CMK (cell line): ENCODE results near the gene TBL1XR1.
"Not testable (repeated sequence)": the region's sequence is repeated elsewhere in the genome, so short reads cannot be mapped to it uniquely, and the experiment has no call there.

Source experiments
- DNase-seq: peaks from one replicate; pipeline ENCODE4 v3.0.0-alpha.2; 2010; ENCODE audit warnings: low read depth

Gene TBL1XR1

DNA sequence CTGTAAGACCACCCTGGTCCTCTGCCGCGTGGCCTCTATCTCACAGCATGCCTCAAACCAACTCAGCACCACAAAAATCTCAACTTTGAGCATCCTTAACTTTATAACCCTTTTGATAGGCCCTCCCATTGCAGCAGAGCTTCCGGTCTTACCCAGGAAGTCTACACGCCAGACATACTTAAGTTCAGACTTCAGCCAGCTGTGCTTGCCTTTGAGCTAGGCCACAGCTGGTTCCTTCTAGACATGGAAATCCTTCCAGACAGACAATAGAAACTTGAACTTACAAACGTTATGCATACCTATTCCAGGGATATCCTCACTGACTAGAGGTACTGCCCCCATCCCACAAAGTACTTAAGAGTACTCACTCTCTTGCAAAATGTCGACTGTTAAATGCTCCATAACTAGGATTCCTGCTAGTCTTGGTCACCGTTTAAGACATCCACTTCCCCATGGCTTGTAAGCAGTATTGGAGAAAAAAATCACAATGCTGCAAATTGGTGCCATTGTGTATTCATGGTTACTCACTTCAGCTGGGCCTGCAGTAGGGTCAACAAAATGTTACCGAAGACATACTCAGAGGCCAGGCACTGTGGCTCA, 183.5 kb downstream of the TBL1XR1 start:
- DNase-seq, result no peak

- no peak for DNase-seq
Observed at GRCh38 chr3:177005718-177006405, 191.4 kb downstream of the TBL1XR1 start.

- not testable (repeated sequence) for DNase-seq
Observed at GRCh38 chr3:177000159-177000558, 197.1 kb downstream of the TBL1XR1 start.

DNA sequence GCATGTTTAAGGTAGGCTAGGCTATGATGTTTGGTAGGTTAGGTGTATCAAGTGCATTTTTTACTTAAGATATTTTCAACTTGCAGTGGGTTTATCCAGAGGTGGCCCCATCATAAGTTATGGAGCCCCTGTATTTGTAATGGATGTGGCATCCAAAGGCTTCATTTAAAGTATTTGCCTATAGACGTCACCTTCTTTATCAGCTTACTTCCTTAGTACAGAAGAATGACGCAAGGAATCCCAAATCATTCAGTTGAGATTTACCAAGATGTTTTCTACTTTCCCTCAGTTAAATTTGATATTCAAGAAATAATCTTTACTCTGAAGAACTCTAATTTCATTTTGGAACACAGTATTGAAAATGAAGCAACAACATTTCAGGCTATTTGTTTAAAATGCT, 201.3 kb downstream of the TBL1XR1 start:
- no peak for DNase-seq

GRCh38 chr3:176994891-176995781, 202.1 kb downstream of the TBL1XR1 start:
- no peak for DNase-seq

DNA sequence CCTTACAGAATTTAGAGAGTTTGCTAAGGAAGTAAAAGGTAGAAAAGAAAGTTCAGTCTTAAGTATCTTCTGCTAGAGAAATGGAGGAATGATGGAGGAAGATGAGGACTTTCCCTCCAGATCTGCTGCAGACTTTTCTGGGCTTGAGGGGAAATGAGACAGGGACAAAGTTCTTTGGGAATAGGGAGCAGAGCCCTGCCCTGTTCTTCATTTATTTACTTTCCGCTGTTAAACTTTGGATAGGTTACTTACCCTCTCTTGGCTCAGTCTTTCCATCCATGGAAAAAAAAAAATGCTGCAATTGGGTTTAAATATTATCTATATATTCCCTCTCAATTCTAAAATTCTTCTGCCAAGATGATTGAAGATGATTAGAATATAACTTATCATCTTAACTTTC, 202.9 kb downstream of the TBL1XR1 start:
- DNase-seq, result no peak

DNA sequence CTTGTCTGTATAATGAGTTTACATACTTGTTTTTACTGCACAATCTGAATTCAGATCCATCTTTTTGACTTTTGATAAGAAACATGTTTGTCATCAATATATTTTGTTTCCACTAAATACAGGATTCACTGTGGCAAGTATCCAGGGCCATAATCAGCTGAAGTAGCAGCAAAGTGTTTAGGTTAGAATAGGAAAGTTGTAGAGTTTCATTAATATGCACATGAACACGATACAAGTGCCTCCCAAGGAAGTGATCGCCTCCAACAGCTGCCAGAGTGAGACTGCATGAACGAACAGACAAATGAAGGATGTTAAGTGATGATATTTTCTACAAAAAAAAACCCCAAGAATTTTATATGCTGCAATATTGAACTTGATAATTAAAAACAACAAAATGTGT, 204.3 kb downstream of the TBL1XR1 start:
- no peak for DNase-seq

GRCh38 chr3:176992565-176992964, 204.7 kb downstream of the TBL1XR1 start:
- DNase-seq, result no peak

DNA sequence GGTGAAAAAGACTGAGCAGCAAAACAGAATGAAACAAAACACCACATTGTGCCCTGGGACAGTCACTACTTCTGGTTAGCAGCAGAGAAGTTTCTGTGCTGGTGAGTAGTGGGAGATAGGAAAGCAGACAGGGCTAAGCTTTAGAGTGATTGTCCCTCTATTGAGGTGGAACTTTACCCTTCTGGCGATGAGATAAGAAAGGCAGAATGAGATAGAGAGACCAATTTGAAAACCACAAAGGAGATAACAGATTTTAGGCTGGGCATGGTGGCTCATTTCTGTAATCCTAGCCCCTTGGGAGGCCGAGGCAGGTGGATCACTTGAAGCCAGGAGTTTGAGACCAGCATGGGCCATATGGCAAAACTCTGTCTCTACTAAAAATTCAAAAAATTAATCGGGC, 208.5 kb downstream of the TBL1XR1 start:
- peak; percentile 17 for DNase-seq

GRCh38 chr3:176987901-176988650, 209.2 kb downstream of the TBL1XR1 start:
- no peak for DNase-seq

- no peak for DNase-seq
Observed at GRCh38 chr3:176978441-176978840, 218.8 kb downstream of the TBL1XR1 start.

GRCh38 chr3:176977331-176977730, 220.0 kb downstream of the TBL1XR1 start:
- no peak for DNase-seq

- no peak for DNase-seq
Observed at GRCh38 chr3:176976586-176976985, 220.7 kb downstream of the TBL1XR1 start.

- DNase-seq, result no peak
Observed at GRCh38 chr3:176974279-176974678, 223.0 kb downstream of the TBL1XR1 start.

- DNase-seq, result no peak
Observed at GRCh38 chr3:176971613-176972174, 225.6 kb downstream of the TBL1XR1 start.

DNA sequence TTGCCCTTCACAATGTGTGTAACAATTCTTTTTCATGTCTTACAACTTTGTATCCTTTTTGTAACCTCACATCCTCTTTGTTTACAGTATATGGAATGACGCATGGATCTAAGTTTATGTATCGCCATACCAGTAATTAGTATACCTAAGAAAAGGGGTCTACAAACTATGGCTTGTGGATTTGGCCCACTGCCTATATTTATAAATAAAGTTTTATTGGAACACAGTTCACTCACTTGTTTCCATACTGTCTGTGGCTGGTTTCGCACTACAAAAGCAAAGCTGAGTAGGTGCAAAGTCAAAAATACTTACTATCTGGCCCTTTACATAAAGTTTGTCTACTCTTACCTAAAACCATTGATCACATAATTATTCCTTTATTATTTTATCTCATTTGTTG, 226.5 kb downstream of the TBL1XR1 start:
- no peak for DNase-seq

GRCh38 chr3:176969506-176969905, 227.8 kb downstream of the TBL1XR1 start:
- DNase-seq, result no peak
